SU-DHL-6 (cell line): ENCODE data around the gene PRKAG1.

ENCODE experiments used
- H2AFZ ChIP-seq: fragments of 200-600 bp; sonication (generic); 2 replicates; pipeline ENCODE4 v1.6.1; 2014; ENCODE audit warnings: low read depth, mild to moderate bottlenecking, moderate library complexity, mixed read lengths, antibody characterized with exemption, low read length; ENCODE audit not compliant: severe bottlenecking
- H3F3A ChIP-seq: fragments of 200-600 bp; shearing (Covaris generic); 2 replicates; pipeline ENCODE4 v1.6.0; 2016; ENCODE audit warnings: antibody characterized with exemption, mild to moderate bottlenecking; ENCODE audit not compliant: insufficient read depth
- H3K27ac ChIP-seq: fragments of 200-600 bp; sonication (generic); 2 replicates; pipeline ENCODE4 v1.5.1; 2016; ENCODE audit warnings: low read depth, mild to moderate bottlenecking, low read length, moderate library complexity, mixed read lengths
- H3K27me3 ChIP-seq: fragments of 200-600 bp; sonication (generic), shearing (Covaris generic); 2 replicates; pipeline ENCODE4 v1.6.0; 2014; ENCODE audit warnings: mild to moderate bottlenecking, low read length
- H3K36me3 ChIP-seq: fragments of 200-600 bp; sonication (generic); 2 replicates; pipeline ENCODE4 v1.6.1; 2014; ENCODE audit warnings: mild to moderate bottlenecking, low read length, mixed read lengths
- H3K4me2 ChIP-seq: fragments of 300-600, 200-600 bp; shearing (Covaris generic), sonication (generic); 2 replicates; pipeline ENCODE4 v1.6.0; 2014; ENCODE audit warnings: low read length, low read depth, mild to moderate bottlenecking; ENCODE audit not compliant: poor library complexity, severe bottlenecking
- H3K4me3 ChIP-seq: fragments of 200-600 bp; sonication (generic); 2 replicates; pipeline ENCODE4 v1.5.1; 2014; ENCODE audit warnings: antibody characterized with exemption, low read length, mild to moderate bottlenecking, mixed read lengths; ENCODE audit not compliant: insufficient read depth, poor library complexity, severe bottlenecking
- H3K79me2 ChIP-seq: fragments of 200-600 bp; sonication (generic); 2 replicates; pipeline ENCODE4 v1.6.1; 2014; ENCODE audit warnings: mild to moderate bottlenecking, low read length, moderate library complexity; ENCODE audit not compliant: insufficient read depth
- H3K9ac ChIP-seq: fragments of 200-600 bp; sonication (generic); 2 replicates; pipeline ENCODE4 v1.7.0; 2014; ENCODE audit warnings: mild to moderate bottlenecking, low read length
- H3K9me2 ChIP-seq: fragments of 200-600 bp; sonication (generic); replicated peaks from 2 replicates; pipeline ENCODE4 v1.6.1; 2014; ENCODE audit warnings: low read length; ENCODE audit not compliant: insufficient read depth
- H3K9me3 ChIP-seq: fragments of 200-600 bp; sonication (generic); 2 replicates; pipeline ENCODE4 v1.6.1; 2014; ENCODE audit warnings: low read length, mixed read lengths; ENCODE audit not compliant: insufficient read depth
- H4K20me1 ChIP-seq: fragments of 200-600 bp; sonication (generic); 2 replicates; pipeline ENCODE4 v1.6.1; 2014; ENCODE audit warnings: low read depth, mild to moderate bottlenecking, antibody characterized with exemption, low read length, moderate library complexity, mixed read lengths
- EZH2phosphoT487 ChIP-seq: fragments of 200-600 bp; sonication (generic), shearing (Covaris generic); conservative IDR thresholded peaks from 2 replicates; pipeline ENCODE4 v1.6.1; 2018; ENCODE audit warnings: mild to moderate bottlenecking, antibody characterized with exemption, low read length, moderate library complexity, mixed read lengths
- TF ChIP-seq, protein P1 (sequence below): fragments of 200-600 bp; sonication (generic); IDR thresholded peaks from one replicate; pipeline ENCODE4 v1.5.1; 2017; ENCODE audit warnings: antibody characterized with exemption, mild to moderate bottlenecking, low read length, moderate library complexity; ENCODE audit not compliant: insufficient read depth, poor library complexity, severe bottlenecking

The PRKAG1 gene

GRCh38 chr12:49021292-49021915, 2.8 kb upstream of the PRKAG1 start:
- Histone ChIP-seq H4K20me1 (no peaks in the 10 kb centered on the region), H3K9me2 (no peaks in the 10 kb centered on the region), H3F3A (peaks cover 20% of the 10 kb centered on the region), H3K4me3 (no peak overlapping the region), H3K27me3 (no peaks in the 10 kb centered on the region), H3K9me3 (no peaks in the 10 kb centered on the region), H3K27ac (no peak overlapping the region), H2AFZ (no peak overlapping the region), H3K9ac (no peak overlapping the region), H3K4me2 (no peak overlapping the region), H3K36me3 (no peaks in the 10 kb centered on the region), H3K79me2 (peaks cover 8% of the 10 kb centered on the region; the same call in 1 of the 2 replicates)
- TF ChIP-seq EZH2phosphoT487, result no peak
- TF ChIP-seq, protein P1, sequence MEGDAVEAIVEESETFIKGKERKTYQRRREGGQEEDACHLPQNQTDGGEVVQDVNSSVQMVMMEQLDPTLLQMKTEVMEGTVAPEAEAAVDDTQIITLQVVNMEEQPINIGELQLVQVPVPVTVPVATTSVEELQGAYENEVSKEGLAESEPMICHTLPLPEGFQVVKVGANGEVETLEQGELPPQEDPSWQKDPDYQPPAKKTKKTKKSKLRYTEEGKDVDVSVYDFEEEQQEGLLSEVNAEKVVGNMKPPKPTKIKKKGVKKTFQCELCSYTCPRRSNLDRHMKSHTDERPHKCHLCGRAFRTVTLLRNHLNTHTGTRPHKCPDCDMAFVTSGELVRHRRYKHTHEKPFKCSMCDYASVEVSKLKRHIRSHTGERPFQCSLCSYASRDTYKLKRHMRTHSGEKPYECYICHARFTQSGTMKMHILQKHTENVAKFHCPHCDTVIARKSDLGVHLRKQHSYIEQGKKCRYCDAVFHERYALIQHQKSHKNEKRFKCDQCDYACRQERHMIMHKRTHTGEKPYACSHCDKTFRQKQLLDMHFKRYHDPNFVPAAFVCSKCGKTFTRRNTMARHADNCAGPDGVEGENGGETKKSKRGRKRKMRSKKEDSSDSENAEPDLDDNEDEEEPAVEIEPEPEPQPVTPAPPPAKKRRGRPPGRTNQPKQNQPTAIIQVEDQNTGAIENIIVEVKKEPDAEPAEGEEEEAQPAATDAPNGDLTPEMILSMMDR, result no peak

GRCh38 chr12:49020441-49020840, 1.9 kb upstream of the PRKAG1 start:
- Histone ChIP-seq H3F3A (peaks cover 20% of the 10 kb centered on the region), H3K9me3 (no peaks in the 10 kb centered on the region), H4K20me1 (no peaks in the 10 kb centered on the region), H3K4me3 (no peak overlapping the region), H3K9me2 (no peaks in the 10 kb centered on the region), H3K27ac (no peak overlapping the region), H3K79me2 (peaks cover 8% of the 10 kb centered on the region; the same call in 1 of the 2 replicates), H3K27me3 (no peaks in the 10 kb centered on the region), H3K36me3 (no peaks in the 10 kb centered on the region), H3K4me2 (no peak overlapping the region), H3K9ac (no peak overlapping the region), H2AFZ (no peak overlapping the region)
- no peak for TF ChIP-seq EZH2phosphoT487
- TF ChIP-seq, protein P1, result no peak

GRCh38 chr12:49019443-49020324, 1.1 kb upstream of the PRKAG1 start:
- peak overlapping the region; percentile 71 for H3K4me3 ChIP-seq
- peak overlapping the region; percentile 82 for H3K9ac ChIP-seq

More at GRCh38 chr12:49019443-49020324, 1.1 kb upstream of the PRKAG1 start:
- H4K20me1 ChIP-seq, result no peaks in the 10 kb centered on the region
- H3K9me3 ChIP-seq, result no peaks in the 10 kb centered on the region
- H3K36me3 ChIP-seq, result no peaks in the 10 kb centered on the region
- peak overlapping the region; percentile 86 for H3K4me2 ChIP-seq
- H3K27ac ChIP-seq, result peak overlapping the region; percentile 86
- H3F3A ChIP-seq, result peaks cover 20% of the 10 kb centered on the region
- no peaks in the 10 kb centered on the region for H3K9me2 ChIP-seq
- H3K79me2 ChIP-seq, result peaks cover 8% of the 10 kb centered on the region; the same call in 1 of the 2 replicates
- no peaks in the 10 kb centered on the region for H3K27me3 ChIP-seq
- H2AFZ ChIP-seq, result peak overlapping the region; percentile 39
- no peak for TF ChIP-seq EZH2phosphoT487
- TF ChIP-seq, protein P1, result peak; percentile 34
